Muscle layer of colon (tissue), 2 donors: ENCODE data around the gene CAB39L.

ENCODE experiments used
- H3K27ac ChIP-seq: one replicate; pipeline ENCODE4 v1.7.0; 2013; ENCODE audit warnings: low read depth, mild to moderate bottlenecking, low read length, moderate library complexity
- H3K27me3 ChIP-seq, 2 donors: one replicate each; pipeline ENCODE4 v1.7.0; 2013; ENCODE audit warnings: low read length in 2 of 2, mild to moderate bottlenecking in 2 of 2; ENCODE audit not compliant: insufficient read depth in 2 of 2, control insufficient read depth in 1 of 2
- H3K36me3 ChIP-seq: one replicate; pipeline ENCODE4 v1.7.0; 2013; ENCODE audit warnings: mild to moderate bottlenecking, low read length; ENCODE audit not compliant: insufficient read depth
- H3K4me1 ChIP-seq: one replicate; pipeline ENCODE4 v1.7.0; 2013; ENCODE audit warnings: mild to moderate bottlenecking, low read length; ENCODE audit not compliant: insufficient read depth
- H3K4me3 ChIP-seq, 2 donors: one replicate each; pipeline ENCODE4 v1.7.0; 2013; ENCODE audit warnings: low read length in 2 of 2, low read depth in 1 of 2, mild to moderate bottlenecking in 1 of 2, moderate library complexity in 1 of 2
- H3K9ac ChIP-seq: one replicate; pipeline ENCODE4 v1.7.0; 2013; ENCODE audit warnings: low read length
- H3K9me3 ChIP-seq: one replicate; pipeline ENCODE4 v1.7.0; 2013; ENCODE audit warnings: mild to moderate bottlenecking, low read length
- donor health status: abdominal sarcoma.
- donor health status: Adenocarcinoma of cecum.

CAB39L gene

GRCh38 chr13:49439609-49440008 is 4.3 kb downstream of the CAB39L start:
- no peaks in the 10 kb centered on the region for H3K27me3 ChIP-seq
- H3K36me3 ChIP-seq = no peaks in the 10 kb centered on the region
- H3K27ac ChIP-seq = no peak overlapping the region
- no peaks in the 10 kb centered on the region for H3K9me3 ChIP-seq
- H3K9ac ChIP-seq = no peak overlapping the region
- peaks cover 7% of the 10 kb centered on the region for H3K4me1 ChIP-seq
- H3K4me3 ChIP-seq = no peak overlapping the region

GRCh38 chr13:49437705-49438104 is 6.2 kb downstream of the CAB39L start:
- H3K9me3 ChIP-seq = no peaks in the 10 kb centered on the region
- peaks cover 7% of the 10 kb centered on the region for H3K4me1 ChIP-seq
- H3K4me3 ChIP-seq = no peak overlapping the region
- no peaks in the 10 kb centered on the region for H3K27me3 ChIP-seq
- H3K36me3 ChIP-seq = peaks cover 5% of the 10 kb centered on the region
- no peak overlapping the region for H3K27ac ChIP-seq
- H3K9ac ChIP-seq = no peak overlapping the region

GRCh38 chr13:49436890-49437289 is 7.0 kb downstream of the CAB39L start:
- no peaks in the 10 kb centered on the region for H3K9me3 ChIP-seq
- no peaks in the 10 kb centered on the region for H3K27me3 ChIP-seq
- peaks cover 7% of the 10 kb centered on the region for H3K4me1 ChIP-seq
- H3K27ac ChIP-seq = peak overlapping the region; percentile 2
- no peak overlapping the region for H3K4me3 ChIP-seq
- no peak overlapping the region for H3K9ac ChIP-seq
- peaks cover 5% of the 10 kb centered on the region for H3K36me3 ChIP-seq

GRCh38 chr13:49435992-49436391 is 7.9 kb downstream of the CAB39L start:
- Histone ChIP-seq H3K4me3 (no peak overlapping the region), H3K27me3 (no peaks in the 10 kb centered on the region), H3K36me3 (peaks cover 5% of the 10 kb centered on the region), H3K4me1 (peaks cover 7% of the 10 kb centered on the region), H3K9me3 (no peaks in the 10 kb centered on the region), H3K27ac (no peak overlapping the region), H3K9ac (no peak overlapping the region)

- Histone ChIP-seq H3K27me3 (no peaks in the 10 kb centered on the region), H3K9me3 (no peaks in the 10 kb centered on the region), H3K27ac (no peak overlapping the region), H3K4me3 (no peak overlapping the region), H3K36me3 (peaks cover 8% of the 10 kb centered on the region), H3K4me1 (no peaks in the 10 kb centered on the region), H3K9ac (no peak overlapping the region)
Measured at GRCh38 chr13:49429121-49429520, 14.7 kb downstream of the CAB39L start.

GRCh38 chr13:49428041-49428763 is 15.7 kb downstream of the CAB39L start:
- Histone ChIP-seq H3K4me1 (no peaks in the 10 kb centered on the region), H3K27ac (no peak overlapping the region), H3K9ac (no peak overlapping the region), H3K27me3 (no peaks in the 10 kb centered on the region), H3K36me3 (peaks cover 3% of the 10 kb centered on the region), H3K4me3 (no peak overlapping the region), H3K9me3 (no peaks in the 10 kb centered on the region)

- H3K9me3 ChIP-seq = no peaks in the 10 kb centered on the region
- no peak overlapping the region for H3K9ac ChIP-seq
Measured at GRCh38 chr13:49424011-49424560, 19.8 kb downstream of the CAB39L start.

GRCh38 chr13:49421391-49421790 is 22.5 kb downstream of the CAB39L start:
- H3K36me3 ChIP-seq = no peaks in the 10 kb centered on the region
- no peak overlapping the region for H3K4me3 ChIP-seq
- no peaks in the 10 kb centered on the region for H3K9me3 ChIP-seq
- H3K4me1 ChIP-seq = no peaks in the 10 kb centered on the region
- H3K27ac ChIP-seq = no peak overlapping the region
- no peak overlapping the region for H3K9ac ChIP-seq
- H3K27me3 ChIP-seq = no peaks in the 10 kb centered on the region

More at GRCh38 chr13:49424011-49424560, 19.8 kb downstream of the CAB39L start:
- Histone ChIP-seq H3K27ac (no peak overlapping the region), H3K4me3 (no peak overlapping the region), H3K36me3 (peaks cover 3% of the 10 kb centered on the region), H3K4me1 (no peaks in the 10 kb centered on the region), H3K27me3 (no peaks in the 10 kb centered on the region)

GRCh38 chr13:49419276-49419675 is 24.6 kb downstream of the CAB39L start:
- Histone ChIP-seq H3K9ac (no peak overlapping the region), H3K27ac (no peak overlapping the region), H3K4me3 (no peak overlapping the region), H3K27me3 (no peaks in the 10 kb centered on the region), H3K4me1 (no peaks in the 10 kb centered on the region), H3K36me3 (no peaks in the 10 kb centered on the region), H3K9me3 (no peaks in the 10 kb centered on the region)

- Histone ChIP-seq H3K9me3 (no peaks in the 10 kb centered on the region), H3K27me3 (no peaks in the 10 kb centered on the region), H3K4me3 (no peak overlapping the region), H3K27ac (no peak overlapping the region), H3K4me1 (peaks cover 5% of the 10 kb centered on the region), H3K9ac (no peak overlapping the region), H3K36me3 (no peaks in the 10 kb centered on the region)
Measured at GRCh38 chr13:49418206-49418605, 25.7 kb downstream of the CAB39L start.

- Histone ChIP-seq H3K4me3 (no peak overlapping the region), H3K9me3 (no peaks in the 10 kb centered on the region), H3K27ac (no peak overlapping the region), H3K27me3 (no peaks in the 10 kb centered on the region), H3K9ac (no peak overlapping the region), H3K36me3 (no peaks in the 10 kb centered on the region), H3K4me1 (peaks cover 5% of the 10 kb centered on the region)
Measured at GRCh38 chr13:49417161-49417560, 26.7 kb downstream of the CAB39L start.

- Histone ChIP-seq H3K4me1 (peaks cover 25% of the 10 kb centered on the region), H3K4me3 (no peak overlapping the region), H3K36me3 (no peaks in the 10 kb centered on the region)
Measured at GRCh38 chr13:49412749-49413148, 31.1 kb downstream of the CAB39L start.

More at GRCh38 chr13:49412749-49413148, 31.1 kb downstream of the CAB39L start:
- H3K9ac ChIP-seq = no peak overlapping the region
- H3K27me3 ChIP-seq = no peaks in the 10 kb centered on the region
- H3K27ac ChIP-seq = no peak overlapping the region
- H3K9me3 ChIP-seq = no peaks in the 10 kb centered on the region
